Activated CD8-positive, alpha-beta memory T cell treated with anti-CD3 and anti-CD28 coated beads, Interleukin-2, amount 50 U/mL, for 48 hours (primary cell): ENCODE data around the gene TMEM30A.

Source experiments
- DNase-seq: peaks from one replicate; pipeline ENCODE4 v3.0.0-alpha.2; 2020

TMEM30A gene

GRCh38 chr6:75284632-75285282 lies at the start of gene TMEM30A:
TSS of gene TMEM30A (minus strand) at chr6:75284792. CDS start at chr6:75284638, 154 bp downstream.
- DNase-seq, result peak; percentile 95

GRCh38 chr6:75333676-75334200 lies 49.1 kb upstream of the TMEM30A start:
- DNase-seq, result no peak

GRCh38 chr6:75331151-75331550 lies 46.6 kb upstream of the TMEM30A start:
- no peak for DNase-seq

- no peak for DNase-seq
Measured at GRCh38 chr6:75329703-75330102, 45.1 kb upstream of the TMEM30A start.

- no peak for DNase-seq
Measured at GRCh38 chr6:75327807-75328206, 43.2 kb upstream of the TMEM30A start.

GRCh38 chr6:75326557-75327258 lies 42.1 kb upstream of the TMEM30A start:
- DNase-seq, result no peak

GRCh38 chr6:75318900-75319299 lies 34.3 kb upstream of the TMEM30A start:
- no peak for DNase-seq

- DNase-seq, result no peak
Measured at GRCh38 chr6:75317503-75318206, 33.1 kb upstream of the TMEM30A start.

GRCh38 chr6:75315978-75316377 lies 31.4 kb upstream of the TMEM30A start:
- no peak for DNase-seq

GRCh38 chr6:75308250-75308988 lies 23.8 kb upstream of the TMEM30A start:
- no peak for DNase-seq

GRCh38 chr6:75307364-75308004 lies 22.9 kb upstream of the TMEM30A start:
- DNase-seq, result no peak

- DNase-seq, result no peak
Measured at GRCh38 chr6:75306064-75306463, 21.5 kb upstream of the TMEM30A start.

GRCh38 chr6:75305573-75305972 lies 21.0 kb upstream of the TMEM30A start:
- DNase-seq, result no peak

- no peak for DNase-seq
Measured at GRCh38 chr6:75302280-75302679, 17.7 kb upstream of the TMEM30A start.

- DNase-seq, result no peak
Measured at GRCh38 chr6:75301537-75301936, 16.9 kb upstream of the TMEM30A start.

- DNase-seq, result no peak
Measured at GRCh38 chr6:75301088-75301487, 16.5 kb upstream of the TMEM30A start.

GRCh38 chr6:75300531-75300855 lies 15.9 kb upstream of the TMEM30A start:
- DNase-seq, result no peak

GRCh38 chr6:75299801-75300530 lies 15.4 kb upstream of the TMEM30A start:
- no peak for DNase-seq

GRCh38 chr6:75296811-75297779 lies 12.5 kb upstream of the TMEM30A start:
- no peak for DNase-seq

GRCh38 chr6:75292555-75292954 lies 8.0 kb upstream of the TMEM30A start:
- no peak for DNase-seq

GRCh38 chr6:75291744-75292143 lies 7.2 kb upstream of the TMEM30A start:
- no peak for DNase-seq
